HCT116 (cell line): ENCODE data around the gene CSNK1D. TPM values are rescaled to one million over a fixed set of nuclear protein-coding genes. Genes with fewer than 3 reads are reported as not detected.

Experiments used
- ATAC-seq: fragments of 200-7000 bp; cut with Tn5 transposase; 2 replicates; pipeline ENCODE4 v1.9.1; 2020; ENCODE audit warnings: mild to moderate bottlenecking, moderate library complexity
- BruUV-seq: library from RNA; stranded (reverse); fragments of 400-500 nt; replicated peaks from 2 replicates; lab custom pipeline; 2021; lab: Mats Ljungman, UMichigan
- CTCF ChIA-PET: fragments of 300-600 bp; sonication (Branson Sonifier 250); formaldehyde crosslinking; loops from one replicate; lab custom pipeline; 2021; ENCODE audit warnings: antibody characterized with exemption; lab: Charles Lee
- POLR2A ChIA-PET: fragments of 300-600, 350-600 bp; sonication (Branson Sonifier 250); formaldehyde crosslinking; loops from one replicate; lab custom pipeline; 2021; ENCODE audit warnings: antibody characterized with exemption; lab: Charles Lee
- RAD21 ChIA-PET, 2 experiments: fragments of 300-600 bp; sonication (Branson Sonifier 250); formaldehyde crosslinking; loops; one replicate each; lab custom pipeline; 2023; ENCODE audit warnings: low total read pairs in 2 of 2; ENCODE audit not compliant: uncharacterized antibody in 2 of 2, unreplicated experiment in 2 of 2, low non-redundant PET in 1 of 2; lab: Charles Lee
- DNase-seq: peaks from one replicate; pipeline ENCODE4 v3.0.0-alpha.2; 2010; ENCODE audit warnings: low read depth, low spot score
- H2AFZ ChIP-seq: fragments of 200-600 bp; shearing (Covaris generic), sonication (generic); 2 replicates; pipeline ENCODE4 v1.6.1; 2017; ENCODE audit warnings: low read depth, mixed run types, mixed read lengths, antibody characterized with exemption, low read length; ENCODE audit not compliant: poor library complexity, severe bottlenecking
- H3K27ac ChIP-seq: 2 replicates; pipeline ENCODE4 v1.5.1; 2012; ENCODE audit warnings: low read depth, low read length
- H3K27me3 ChIP-seq: fragments of 200-600 bp; sonication (generic); 2 replicates; pipeline ENCODE4 v1.6.1; 2016; ENCODE audit warnings: mixed run types, low read length, mixed read lengths; ENCODE audit not compliant: insufficient read depth
- H3K36me3 ChIP-seq, 2 experiments: fragments of 200-500 bp in 1 of 2; fragments of 200-600 bp in 1 of 2; sonication (Bioruptor generic) in 1 of 2; sonication (generic) in 1 of 2; 2 replicates each; pipeline versions ENCODE4 v1.5.1 to v1.6.1; 2014 to 2016; ENCODE audit warnings: low read length in 2 of 2, inconsistent platforms in 1 of 2, mixed read lengths in 1 of 2, mixed run types in 1 of 2; ENCODE audit not compliant: insufficient read depth in 2 of 2, control insufficient read depth in 1 of 2
- H3K4me1 ChIP-seq, 2 experiments: fragments of 200-600 bp in 1 of 2; sonication (generic) in 1 of 2; 2 replicates each; pipeline versions ENCODE4 v1.5.1 to v1.6.1; 2012 to 2017; ENCODE audit warnings: low read length in 2 of 2, inconsistent platforms in 1 of 2, mild to moderate bottlenecking in 1 of 2, mixed read lengths in 1 of 2, mixed run types in 1 of 2, moderate library complexity in 1 of 2; ENCODE audit not compliant: insufficient read depth in 2 of 2, control insufficient read depth in 1 of 2
- H3K4me2 ChIP-seq: fragments of 200-600 bp; sonication (generic); 2 replicates; pipeline ENCODE4 v1.6.1; 2017; ENCODE audit warnings: mixed run types, low read length, mixed read lengths
- H3K4me3 ChIP-seq, 2 experiments: fragments of 200-600 bp in 1 of 2; sonication (generic) in 1 of 2; replicated peaks in 1 of 2; 2 replicates each; pipeline ENCODE4 v1.5.1; 2011 to 2016; ENCODE audit warnings: low read length in 2 of 2, control low read depth in 1 of 2, low read depth in 1 of 2, mild to moderate bottlenecking in 1 of 2, mixed read lengths in 1 of 2, mixed run types in 1 of 2
- H3K79me2 ChIP-seq: fragments of 200-600 bp; sonication (generic); 2 replicates; pipeline ENCODE4 v1.6.1; 2017; ENCODE audit warnings: mild to moderate bottlenecking, mixed run types, low read length, moderate library complexity, mixed read lengths; ENCODE audit not compliant: insufficient read depth
- H3K9ac ChIP-seq: fragments of 200-600 bp; sonication (generic); 2 replicates; pipeline ENCODE4 v1.6.1; 2016; ENCODE audit warnings: low read length, mixed read lengths
- H3K9me2 ChIP-seq: fragments of 200-600 bp; sonication (generic), shearing (Covaris generic); 2 replicates; pipeline ENCODE4 v1.6.1; 2017; ENCODE audit warnings: mixed run types, mild to moderate bottlenecking, moderate library complexity; ENCODE audit not compliant: insufficient read depth
- H3K9me3 ChIP-seq, 2 experiments: fragments of 200-500 bp in 1 of 2; fragments of 200-600 bp in 1 of 2; sonication (Bioruptor generic) in 1 of 2; sonication (generic) in 1 of 2; 2 replicates each; pipeline ENCODE4 v1.6.1; 2014 to 2017; ENCODE audit warnings: low read length in 2 of 2, mixed read lengths in 2 of 2, inconsistent platforms in 1 of 2, low read depth in 1 of 2, mild to moderate bottlenecking in 1 of 2, mixed run types in 1 of 2, moderate library complexity in 1 of 2; ENCODE audit not compliant: control insufficient read depth in 1 of 2, insufficient read depth in 1 of 2
- H4K20me1 ChIP-seq: fragments of 200-600 bp; sonication (generic), shearing (Covaris generic); 2 replicates; pipeline ENCODE4 v1.6.1; 2017; ENCODE audit warnings: mixed run types, mild to moderate bottlenecking, moderate library complexity; ENCODE audit not compliant: insufficient read depth
- EZH2 ChIP-seq: fragments of 200-600 bp; sonication (generic); IDR thresholded peaks from 2 replicates; pipeline ENCODE4 v1.6.1; 2017; ENCODE audit warnings: antibody characterized with exemption, mixed run types
- JUND ChIP-seq: IDR thresholded peaks from 2 replicates; pipeline ENCODE4 v1.6.1; 2012
- POLR2A ChIP-seq: IDR thresholded peaks from 2 replicates; pipeline ENCODE4 v1.7.0; 2011; ENCODE audit warnings: borderline replicate concordance; ENCODE audit not compliant: insufficient read depth, insufficient read length; ENCODE audit errors: extremely low read depth
- POLR2AphosphoS5 ChIP-seq: IDR thresholded peaks from 2 replicates; pipeline ENCODE4 v1.6.1; 2011; ENCODE audit warnings: mild to moderate bottlenecking, low read depth, low read length, moderate library complexity
- REST ChIP-seq: IDR thresholded peaks from 2 replicates; pipeline ENCODE4 v1.6.1; 2012; ENCODE audit warnings: low read depth
- SIN3A ChIP-seq: IDR thresholded peaks from 2 replicates; pipeline ENCODE4 v1.6.1; 2012; ENCODE audit warnings: low read depth
- ZFX ChIP-seq: fragments of 450-650 bp; IDR thresholded peaks from 2 replicates; pipeline ENCODE4 v1.6.1; 2017
- intact Hi-C: fragments of 100-400 bp; cut with micrococcal nuclease; formaldehyde crosslinking; loops from 2 replicates; pipeline ENCODE4 v1.10.0; 2022
- total RNA-seq: library from RNA; stranded (reverse); gene quantifications from one replicate; pipeline ENCODE4 v1.2.1, GENCODE V29; 2021; ENCODE audit not compliant: unreplicated experiment
- TF ChIP-seq, protein P1 (sequence below), 3 experiments: fragments of 200-600 bp in 1 of 3; sonication (generic) in 1 of 3; IDR thresholded peaks in 2 of 3; conservative IDR thresholded peaks in 1 of 3; 2 replicates each; pipeline ENCODE4 v1.5.1; 2012 to 2017; ENCODE audit warnings: low read depth in 2 of 3, low read length in 2 of 3, antibody characterized with exemption in 1 of 3, borderline replicate concordance in 1 of 3, control low read depth in 1 of 3, mild to moderate bottlenecking in 1 of 3, mixed read lengths in 1 of 3, mixed run types in 1 of 3, moderate library complexity in 1 of 3; ENCODE audit not compliant: insufficient read depth in 1 of 3

Gene CSNK1D
- total RNA-seq, 1 experiment from 2014 or later: 176 TPM

DNA sequence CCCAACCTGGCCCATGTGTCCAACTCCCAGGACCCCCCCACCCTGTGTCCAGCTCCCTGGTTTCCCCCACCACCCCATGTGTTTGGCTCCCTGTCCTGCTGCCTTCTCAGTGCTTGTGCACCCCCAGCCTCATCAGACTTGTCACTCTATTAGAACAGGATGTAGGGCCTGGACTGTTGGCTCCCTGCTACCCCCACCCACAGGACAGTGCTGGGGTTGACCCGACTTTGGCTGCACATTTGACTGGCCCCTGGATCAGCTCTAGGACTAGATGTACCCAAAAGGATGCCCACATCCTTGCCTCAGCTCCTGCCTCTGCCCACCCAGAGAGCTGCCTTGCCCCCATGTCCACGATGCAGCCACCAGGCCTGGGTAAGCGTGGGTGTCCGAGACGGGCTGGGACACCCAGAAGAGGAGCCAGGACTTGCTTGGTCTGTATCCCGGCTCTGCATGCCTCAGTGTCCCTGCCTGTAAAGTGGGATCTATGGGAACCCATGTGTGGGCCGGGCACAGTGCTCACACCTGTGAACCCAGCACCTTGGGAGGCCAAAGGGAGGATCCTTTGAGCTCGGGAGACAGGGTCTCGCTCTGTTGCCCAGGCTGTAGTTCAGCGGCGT lies 59.4 kb downstream of the CSNK1D start:
- Histone ChIP-seq H3K4me3 (peak overlapping the region; percentile 83 to 95; a peak in 2 of 4 replicates), H3K9me2 (no peaks in the 10 kb centered on the region), H3K4me1 (peaks cover 50 to 79% of the 10 kb centered on the region in 2 experiments), H3K9ac (peak overlapping the region; percentile 97), H3K9me3 (no peaks in the 10 kb centered on the region), H3K4me2 (peak overlapping the region; percentile 99), H3K79me2 (peaks cover 26% of the 10 kb centered on the region), H3K27me3 (no peaks in the 10 kb centered on the region), H3K36me3 (no peaks in the 10 kb centered on the region; a peak in 1 of 4 replicates), H2AFZ (no peak overlapping the region), H4K20me1 (no peaks in the 10 kb centered on the region), H3K27ac (peak overlapping the region; percentile 98)
- DNase-seq (no peak), ATAC-seq (no peak)
- ChIA-PET CTCF (interaction anchor here (1.1 kb wide), 1 partner anchor 15 kb away, joined by 3 read pairs; the partner anchor contains the start of gene SLC16A3), POLR2A (interaction anchor here (0.9 to 4.2 kb wide), 5 partner anchors 8 to 78 kb away, joined by 3 to 31 read pairs (median 4); partner anchors contain the start of gene SLC16A3), RAD21 (no interaction called here)
- intact Hi-C loops: no loop called here
- BruUV-seq: no TSS peak
- TF ChIP-seq POLR2A: no peak
- TF ChIP-seq, protein P1, sequence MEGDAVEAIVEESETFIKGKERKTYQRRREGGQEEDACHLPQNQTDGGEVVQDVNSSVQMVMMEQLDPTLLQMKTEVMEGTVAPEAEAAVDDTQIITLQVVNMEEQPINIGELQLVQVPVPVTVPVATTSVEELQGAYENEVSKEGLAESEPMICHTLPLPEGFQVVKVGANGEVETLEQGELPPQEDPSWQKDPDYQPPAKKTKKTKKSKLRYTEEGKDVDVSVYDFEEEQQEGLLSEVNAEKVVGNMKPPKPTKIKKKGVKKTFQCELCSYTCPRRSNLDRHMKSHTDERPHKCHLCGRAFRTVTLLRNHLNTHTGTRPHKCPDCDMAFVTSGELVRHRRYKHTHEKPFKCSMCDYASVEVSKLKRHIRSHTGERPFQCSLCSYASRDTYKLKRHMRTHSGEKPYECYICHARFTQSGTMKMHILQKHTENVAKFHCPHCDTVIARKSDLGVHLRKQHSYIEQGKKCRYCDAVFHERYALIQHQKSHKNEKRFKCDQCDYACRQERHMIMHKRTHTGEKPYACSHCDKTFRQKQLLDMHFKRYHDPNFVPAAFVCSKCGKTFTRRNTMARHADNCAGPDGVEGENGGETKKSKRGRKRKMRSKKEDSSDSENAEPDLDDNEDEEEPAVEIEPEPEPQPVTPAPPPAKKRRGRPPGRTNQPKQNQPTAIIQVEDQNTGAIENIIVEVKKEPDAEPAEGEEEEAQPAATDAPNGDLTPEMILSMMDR (IDR thresholded peaks at IDR 0.05 in 2 of 3, conservative IDR thresholded peaks at IDR 0.05 in 1 of 3; ENCODE audit: borderline replicate concordance in 1 of 3, insufficient read depth in 1 of 3, low read depth in 2 of 3, low read length in 2 of 3): 0 out of 6 replicates have a peak, but pooled peaks of 1 of the 3 experiments have one; percentile 2

- Histone ChIP-seq H3K27me3 (no peaks in the 10 kb centered on the region), H3K9me3 (no peaks in the 10 kb centered on the region), H4K20me1 (no peaks in the 10 kb centered on the region), H3K36me3 (no peaks in the 10 kb centered on the region; a peak in 1 of 4 replicates), H3K9ac (peak overlapping the region; percentile 97), H3K4me3 (peak overlapping the region; percentile 83 to 95), H3K4me2 (peak overlapping the region; percentile 99), H3K27ac (peak overlapping the region; percentile 97), H3K9me2 (no peaks in the 10 kb centered on the region), H3K79me2 (peaks cover 32% of the 10 kb centered on the region), H3K4me1 (peaks cover 48 to 77% of the 10 kb centered on the region in 2 experiments), H2AFZ (no peak overlapping the region)
- ATAC-seq (peak; percentile 45), DNase-seq (no peak)
- ChIA-PET RAD21 (no interaction called here), CTCF (interaction anchor here (1.1 kb wide), 1 partner anchor 15 kb away, joined by 3 read pairs; the partner anchor contains the start of gene SLC16A3), POLR2A (interaction anchor here (1.4 to 4.2 kb wide), 2 partner anchors 16 to 79 kb away, joined by 4 to 31 read pairs; partner anchors contain the start of gene SLC16A3)
- intact Hi-C loops: loop anchor here (1.0 kb wide), 1 partner anchor 16 kb away; the partner anchor contains the start of gene SLC16A3
- no TSS peak for BruUV-seq
- TF ChIP-seq POLR2A (no peak), ZFX (peak; percentile 82; the same call in 1 of the 2 replicates), SIN3A (no peak), POLR2AphosphoS5 (peak; percentile 64), JUND (no peak), EZH2 (no peak), REST (no peak)
These were observed 60.1 kb downstream of the CSNK1D start for GRCh38 chr17:82213251-82214011.
